Colonic mucosa (tissue), 4 donors: ENCODE measurements around the gene UBL4B. TPM values are rescaled to one million over a fixed set of nuclear protein-coding genes. Genes with fewer than 3 reads are reported as not detected.
A peak's percentile ranks its signal among the peaks of the same experiment; 100 is the strongest.

Experiments
- DNase-seq: peaks from one replicate; pipeline ENCODE4 v3.0.0-alpha.2; 2020
- H3K27ac ChIP-seq: fragments of 200-600 bp; one replicate; pipeline ENCODE4 v1.8.0; 2021
- H3K27me3 ChIP-seq: fragments of 200-600 bp; one replicate; pipeline ENCODE4 v1.8.0; 2021
- H3K36me3 ChIP-seq: fragments of 200-600 bp; one replicate; pipeline ENCODE4 v1.8.0; 2021
- H3K4me1 ChIP-seq: fragments of 200-600 bp; one replicate; pipeline ENCODE4 v1.8.0; 2021; ENCODE audit warnings: mild to moderate bottlenecking
- H3K4me3 ChIP-seq: fragments of 200-600 bp; one replicate; pipeline ENCODE4 v1.8.0; 2021
- H3K9ac ChIP-seq, 2 donors: one replicate each; pipeline ENCODE4 v1.7.0; 2013; ENCODE audit warnings: control low read depth in 2 of 2, low read depth in 2 of 2, low read length in 2 of 2
- H3K9me3 ChIP-seq: fragments of 200-600 bp; one replicate; pipeline ENCODE4 v1.8.0; 2021
- CTCF ChIP-seq: fragments of 200-600 bp; IDR thresholded peaks from one replicate; pipeline ENCODE4 v1.8.0; 2022; ENCODE audit warnings: antibody characterized with exemption, mild to moderate bottlenecking
- intact Hi-C: fragments of 100-400 bp; cut with DNase I; formaldehyde crosslinking; loops from one replicate; pipeline ENCODE4 v1.14.1; 2022
- total RNA-seq, 2 donors: library from RNA; stranded (reverse); fragmentation: NEBNext Ultra II Directional in 1 of 2; extraction: Animal tissue kit (Norgen Biotek cat#: 25700) in 1 of 2; gene quantifications; one replicate each; pipeline ENCODE4 v1.2.1, GENCODE V29; 2021
- donor health status: healthy.
- donor health status: DM: no; HTN: no; CAD: no.
- donor health status: DM: no; HTN: no; CAD: no.

Gene UBL4B
- total RNA-seq, 2 donors from 2014 or later, result not detected

DNA sequence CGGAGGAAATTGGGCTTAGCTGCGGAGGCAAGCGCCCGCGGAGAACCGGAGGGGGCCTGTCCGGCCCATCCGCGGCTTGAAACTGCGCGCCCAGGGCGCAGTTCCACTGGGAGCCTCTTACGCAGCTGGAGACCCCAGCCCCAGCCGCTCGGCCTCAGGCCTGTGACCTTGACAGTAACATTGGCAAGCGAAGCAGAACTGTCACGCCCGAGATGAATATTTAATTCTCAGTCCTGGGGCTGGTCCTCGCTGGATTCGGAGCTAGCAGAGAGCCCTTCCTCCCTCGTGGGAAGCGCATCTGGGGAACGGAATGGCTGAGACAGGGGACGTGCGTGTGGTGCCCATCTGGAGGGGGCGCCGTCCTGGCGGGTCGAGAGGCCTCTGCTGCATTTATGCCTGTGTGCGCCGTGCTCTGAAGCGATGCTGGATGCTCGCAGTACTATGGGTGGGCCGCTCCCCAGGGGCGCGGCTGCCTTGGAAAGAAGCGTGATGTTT lies 39.0 kb downstream of the UBL4B start:
- no peaks in the 10 kb centered on the region for H3K36me3 ChIP-seq
- H3K4me1 ChIP-seq, result no peaks in the 10 kb centered on the region
- H3K9me3 ChIP-seq, result no peaks in the 10 kb centered on the region
- DNase-seq, result no peak
- H3K27me3 ChIP-seq, result peaks cover 25% of the 10 kb centered on the region
- no peak overlapping the region for H3K9ac ChIP-seq
- intact Hi-C loops, result no loop called here
- TF ChIP-seq CTCF, result no peak
- H3K27ac ChIP-seq, result no peak overlapping the region
- H3K4me3 ChIP-seq, result no peak overlapping the region

DNA sequence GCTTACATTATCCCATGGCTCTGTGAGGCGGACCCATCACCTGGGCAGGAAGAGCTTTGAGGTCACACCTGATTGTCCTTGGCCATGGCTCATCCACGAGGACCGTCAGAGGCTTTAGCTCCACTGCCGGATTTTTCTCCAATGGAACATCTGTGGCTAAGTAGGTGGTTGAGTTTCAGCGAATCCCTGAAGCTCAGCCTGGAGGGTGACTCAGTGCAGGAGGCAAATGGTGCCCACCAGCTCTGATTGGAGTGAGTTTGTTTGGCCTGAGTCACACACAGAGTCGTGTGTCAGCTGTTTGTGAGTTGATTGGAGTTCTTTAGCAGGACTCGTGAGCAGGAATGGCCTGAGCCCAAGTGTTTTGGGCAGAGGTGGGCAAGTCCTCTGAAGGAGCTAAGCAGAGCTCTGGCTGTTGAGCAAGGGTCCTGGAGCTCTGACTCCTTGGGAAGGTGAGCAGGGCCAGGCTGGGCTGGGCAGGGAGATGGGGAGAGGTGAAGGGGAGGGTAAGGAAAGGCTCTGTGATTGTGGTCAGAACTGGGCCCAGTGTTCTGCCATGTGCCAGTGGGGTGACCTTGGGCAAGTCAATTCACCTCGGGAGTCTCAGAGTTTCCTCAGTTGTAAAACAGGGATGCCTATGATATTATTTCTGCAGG lies 40.0 kb downstream of the UBL4B start:
- peaks cover 25% of the 10 kb centered on the region for H3K27me3 ChIP-seq
- no peak overlapping the region for H3K9ac ChIP-seq
- TF ChIP-seq CTCF, result no peak
- DNase-seq, result no peak
- H3K36me3 ChIP-seq, result no peaks in the 10 kb centered on the region
- no peaks in the 10 kb centered on the region for H3K4me1 ChIP-seq
- intact Hi-C loops, result no loop called here
- H3K27ac ChIP-seq, result no peak overlapping the region
- no peaks in the 10 kb centered on the region for H3K9me3 ChIP-seq
- no peak overlapping the region for H3K4me3 ChIP-seq

GRCh38 chr1:110153407-110153950 lies 41.2 kb downstream of the UBL4B start:
- H3K9me3 ChIP-seq, result no peaks in the 10 kb centered on the region
- TF ChIP-seq CTCF, result no peak
- DNase-seq, result no peak
- no peak overlapping the region for H3K4me3 ChIP-seq
- no peak overlapping the region for H3K27ac ChIP-seq
- no peaks in the 10 kb centered on the region for H3K4me1 ChIP-seq
- peaks cover 25% of the 10 kb centered on the region for H3K27me3 ChIP-seq
- no peak overlapping the region for H3K9ac ChIP-seq
- intact Hi-C loops, result no loop called here
- no peaks in the 10 kb centered on the region for H3K36me3 ChIP-seq

DNA sequence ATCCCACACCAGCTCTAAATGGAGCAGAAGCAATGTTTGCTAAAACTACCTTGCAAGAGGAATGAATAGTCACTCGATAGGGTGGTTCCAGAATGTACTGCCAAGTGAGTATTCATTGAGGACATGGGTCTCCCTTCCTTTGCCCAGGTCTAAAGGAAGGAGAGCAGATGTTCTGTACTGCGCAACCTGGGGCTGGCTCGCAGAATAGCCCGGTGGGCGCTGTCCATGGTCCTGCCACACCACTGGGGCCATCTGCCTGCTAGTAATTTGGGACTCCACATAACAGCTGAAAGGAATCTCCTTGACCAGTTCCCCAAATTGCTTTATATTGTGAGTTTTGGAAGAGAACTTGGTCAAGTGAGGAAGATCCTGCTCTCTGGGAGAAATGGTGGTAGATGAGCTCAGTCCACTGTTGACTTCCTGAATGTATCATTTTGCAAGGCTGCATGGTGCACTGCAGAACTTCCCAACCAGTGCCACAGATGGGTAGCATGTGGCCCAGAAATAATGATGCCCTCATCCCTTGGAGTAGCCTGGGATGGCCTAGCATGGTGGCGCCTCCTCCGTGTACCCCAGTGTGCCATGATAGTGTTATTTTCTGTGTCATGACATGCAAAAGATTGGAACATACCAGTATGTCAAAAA lies 43.8 kb downstream of the UBL4B start:
- Histone ChIP-seq H3K27me3 (peaks cover 6% of the 10 kb centered on the region), H3K9ac (no peak overlapping the region), H3K36me3 (no peaks in the 10 kb centered on the region), H3K4me3 (no peak overlapping the region), H3K27ac (no peak overlapping the region), H3K4me1 (no peaks in the 10 kb centered on the region), H3K9me3 (no peaks in the 10 kb centered on the region)
- TF ChIP-seq CTCF, result no peak
- DNase-seq, result peak; percentile 42
- intact Hi-C loops, result no loop called here

DNA sequence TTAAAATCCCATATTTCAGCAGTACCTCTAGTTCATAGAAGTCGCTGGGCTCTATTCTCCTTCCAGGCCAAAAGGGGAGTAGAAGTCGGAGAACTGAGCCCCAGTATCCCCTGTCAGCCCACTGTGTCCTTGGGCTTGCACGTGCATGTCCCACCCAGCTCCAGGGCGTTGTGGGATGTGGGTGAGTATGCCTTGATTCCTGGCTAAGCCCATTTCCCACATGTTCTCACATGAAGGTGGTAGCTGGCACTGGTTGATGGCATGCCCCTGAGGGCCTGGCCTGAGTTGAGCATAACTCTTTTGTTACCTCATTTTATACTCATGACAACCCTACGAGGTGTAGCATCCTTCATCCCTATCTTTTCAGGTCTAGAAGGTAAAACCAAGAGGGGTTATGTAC lies 46.0 kb downstream of the UBL4B start:
- TF ChIP-seq CTCF, result no peak
- no peak for DNase-seq
- Histone ChIP-seq H3K36me3 (no peaks in the 10 kb centered on the region), H3K27ac (no peak overlapping the region), H3K27me3 (no peaks in the 10 kb centered on the region), H3K9ac (no peak overlapping the region), H3K4me3 (no peak overlapping the region), H3K9me3 (no peaks in the 10 kb centered on the region), H3K4me1 (no peaks in the 10 kb centered on the region)
- intact Hi-C loops, result no loop called here
